Mesenchymal stem cell (in vitro differentiated cells and primary cell): ENCODE results near the gene FBXW11.
A peak's percentile ranks its signal among the peaks of the same experiment; 100 is the strongest.

Source experiments
- DNase-seq: peaks from one replicate; pipeline ENCODE4 v3.0.0-alpha.2; 2013
- H2AFZ ChIP-seq: one replicate; pipeline ENCODE4 v1.6.1; 2013; ENCODE audit warnings: low read depth, mild to moderate bottlenecking, control low read depth, inconsistent platforms, low read length, moderate library complexity
- H2AK5ac ChIP-seq: 2 replicates; pipeline ENCODE4 v1.6.1; 2013; ENCODE audit warnings: low read length, moderate library complexity, mild to moderate bottlenecking, inconsistent platforms; ENCODE audit not compliant: severe bottlenecking
- H2BK120ac ChIP-seq: one replicate; pipeline ENCODE4 v1.6.1; 2013; ENCODE audit warnings: low read depth, mild to moderate bottlenecking, inconsistent platforms, low read length, moderate library complexity
- H2BK12ac ChIP-seq, 2 experiments: one replicate each; pipeline ENCODE4 v1.6.1; 2013; ENCODE audit warnings: inconsistent platforms in 2 of 2, low read length in 2 of 2, mild to moderate bottlenecking in 2 of 2, moderate library complexity in 2 of 2, control low read depth in 1 of 2
- H2BK15ac ChIP-seq: one replicate; pipeline ENCODE4 v1.6.1; 2013; ENCODE audit warnings: mild to moderate bottlenecking, low read depth, inconsistent platforms; ENCODE audit not compliant: poor library complexity, severe bottlenecking
- H2BK5ac ChIP-seq: 2 replicates; pipeline ENCODE4 v1.6.1; 2013; ENCODE audit warnings: low read depth, mild to moderate bottlenecking, low read length, control low read depth, inconsistent platforms; ENCODE audit not compliant: poor library complexity, severe bottlenecking
- H3K14ac ChIP-seq, 2 experiments: one replicate each; pipeline ENCODE4 v1.6.1; 2013; ENCODE audit warnings: inconsistent platforms in 2 of 2, low read length in 2 of 2, control low read depth in 1 of 2, mild to moderate bottlenecking in 1 of 2, moderate library complexity in 1 of 2
- H3K18ac ChIP-seq, 2 experiments: one replicate each; pipeline ENCODE4 v1.6.1; 2013; ENCODE audit warnings: inconsistent platforms in 2 of 2, low read length in 2 of 2, control low read depth in 1 of 2, low read depth in 1 of 2, mild to moderate bottlenecking in 1 of 2
- H3K23ac ChIP-seq, 2 experiments: one replicate each; pipeline ENCODE4 v1.6.1; 2013; ENCODE audit warnings: inconsistent platforms in 2 of 2, low read length in 2 of 2, mild to moderate bottlenecking in 2 of 2, moderate library complexity in 2 of 2, control low read depth in 1 of 2
- H3K27ac ChIP-seq: 2 replicates; pipeline ENCODE4 v1.5.1; 2013; ENCODE audit warnings: mild to moderate bottlenecking, moderate library complexity, low read length, control low read depth, inconsistent platforms; ENCODE audit not compliant: poor library complexity, severe bottlenecking
- H3K27me3 ChIP-seq, 2 experiments: 2 replicates each; pipeline versions ENCODE4 v1.6.1 to v1.7.0; 2013; ENCODE audit warnings: low read length in 2 of 2, mild to moderate bottlenecking in 2 of 2, moderate library complexity in 2 of 2, control low read depth in 1 of 2, inconsistent platforms in 1 of 2; ENCODE audit not compliant: control insufficient read depth in 1 of 2, insufficient read depth in 1 of 2
- H3K36me3 ChIP-seq, 2 experiments: 2 replicates each; pipeline versions ENCODE4 v1.6.1 to v1.7.0; 2013; ENCODE audit warnings: low read length in 2 of 2, control low read depth in 1 of 2, inconsistent platforms in 1 of 2, low read depth in 1 of 2, mild to moderate bottlenecking in 1 of 2; ENCODE audit not compliant: insufficient read depth in 2 of 2, control insufficient read depth in 1 of 2
- H3K4ac ChIP-seq, 2 experiments: one replicate each; pipeline ENCODE4 v1.6.1; 2013; ENCODE audit warnings: inconsistent platforms in 2 of 2, low read length in 2 of 2, mild to moderate bottlenecking in 2 of 2, moderate library complexity in 2 of 2, control low read depth in 1 of 2, low read depth in 1 of 2
- H3K4me1 ChIP-seq: 2 replicates; pipeline ENCODE4 v1.6.1; 2013; ENCODE audit warnings: low read depth, low read length, control low read depth; ENCODE audit not compliant: control insufficient read depth, insufficient read depth
- H3K4me2 ChIP-seq: 2 replicates; pipeline ENCODE4 v1.6.1; 2013; ENCODE audit warnings: low read length, mild to moderate bottlenecking, inconsistent platforms; ENCODE audit not compliant: poor library complexity, severe bottlenecking
- H3K4me3 ChIP-seq, 2 experiments: 2 replicates each; pipeline versions ENCODE4 v1.5.1 to v1.7.0; 2013; ENCODE audit warnings: low read length in 2 of 2, mild to moderate bottlenecking in 2 of 2, control low read depth in 1 of 2, low read depth in 1 of 2; ENCODE audit not compliant: insufficient read depth in 1 of 2
- H3K79me1 ChIP-seq: replicated peaks from 2 replicates; pipeline ENCODE4 v1.6.1; 2013; ENCODE audit warnings: mild to moderate bottlenecking, control low read depth, low read length, inconsistent platforms; ENCODE audit not compliant: poor library complexity, severe bottlenecking
- H3K9ac ChIP-seq: 2 replicates; pipeline ENCODE4 v1.7.0; 2013; ENCODE audit warnings: mild to moderate bottlenecking, low read length, moderate library complexity
- H3K9me3 ChIP-seq: 2 replicates; pipeline ENCODE4 v1.7.0; 2013; ENCODE audit warnings: mild to moderate bottlenecking, low read length; ENCODE audit not compliant: control insufficient read depth
- H4K8ac ChIP-seq: one replicate; pipeline ENCODE4 v1.6.1; 2013; ENCODE audit warnings: inconsistent platforms, mild to moderate bottlenecking, low read length, moderate library complexity
- H4K91ac ChIP-seq: one replicate; pipeline ENCODE4 v1.6.1; 2013; ENCODE audit warnings: mild to moderate bottlenecking, low read length, inconsistent platforms
- WGBS: methylation state at CpG from one replicate; pipeline ENCODE4 v1.1.7; 2013; ENCODE audit warnings: mixed read lengths; 5-methylcytosine and 5-hydroxymethylcytosine counted together

The FBXW11 gene

GRCh38 chr5:171825051-171825450 is 181.4 kb downstream of the FBXW11 start:
- peaks cover 16 to 17% of the 10 kb centered on the region in 2 experiments for H3K27me3 ChIP-seq
- peaks cover 45% of the 10 kb centered on the region for H3K9me3 ChIP-seq
- no peak overlapping the region for H3K4ac ChIP-seq
- H3K23ac ChIP-seq = no peak overlapping the region
- no peak overlapping the region for H2BK120ac ChIP-seq
- H2BK12ac ChIP-seq = no peak overlapping the region
- H3K36me3 ChIP-seq = no peaks in the 10 kb centered on the region
- no peak overlapping the region for H2BK5ac ChIP-seq
- H3K18ac ChIP-seq = no peak overlapping the region
- H3K14ac ChIP-seq = no peak overlapping the region
- DNase-seq = no peak
- no peak overlapping the region for H2AK5ac ChIP-seq
- H3K4me2 ChIP-seq = no peak overlapping the region
- no peaks in the 10 kb centered on the region for H3K79me1 ChIP-seq
- H3K27ac ChIP-seq = no peak overlapping the region
- no peak overlapping the region for H4K8ac ChIP-seq
- WGBS = 95% methylated on average over 3 of the region's 3 CpGs
- no peaks in the 10 kb centered on the region for H3K4me1 ChIP-seq
- no peak overlapping the region for H3K9ac ChIP-seq
- H2BK15ac ChIP-seq = no peak overlapping the region
- peak overlapping the region in 1 of 2 experiments; percentile 32 for H3K4me3 ChIP-seq
- no peak overlapping the region for H2AFZ ChIP-seq
- H4K91ac ChIP-seq = no peak overlapping the region

- H3K4ac ChIP-seq = no peak overlapping the region
- no peak overlapping the region for H3K14ac ChIP-seq
- H3K27me3 ChIP-seq = peaks cover 27 to 30% of the 10 kb centered on the region in 2 experiments
- no peak for DNase-seq
- no peak overlapping the region for H3K27ac ChIP-seq
- H2BK5ac ChIP-seq = no peak overlapping the region
- H3K4me1 ChIP-seq = no peaks in the 10 kb centered on the region
- no peak overlapping the region for H4K8ac ChIP-seq
- no peak overlapping the region for H3K4me3 ChIP-seq
- no peaks in the 10 kb centered on the region for H3K36me3 ChIP-seq
- no peak overlapping the region for H2BK12ac ChIP-seq
- no peak overlapping the region for H4K91ac ChIP-seq
- H3K79me1 ChIP-seq = no peaks in the 10 kb centered on the region
- H2BK15ac ChIP-seq = no peak overlapping the region
- H3K9me3 ChIP-seq = peaks cover 27% of the 10 kb centered on the region
- H3K18ac ChIP-seq = no peak overlapping the region
- H2AFZ ChIP-seq = no peak overlapping the region
- no peak overlapping the region for H3K9ac ChIP-seq
- H3K23ac ChIP-seq = no peak overlapping the region
- WGBS = 56% methylated on average over 5 of the region's 5 CpGs
- H3K4me2 ChIP-seq = no peak overlapping the region
- no peak overlapping the region for H2BK120ac ChIP-seq
- no peak overlapping the region for H2AK5ac ChIP-seq
Observed at GRCh38 chr5:171823269-171823668, 183.2 kb downstream of the FBXW11 start.

GRCh38 chr5:171821286-171821685 is 185.2 kb downstream of the FBXW11 start:
- H3K27me3 ChIP-seq = peaks cover 37 to 49% of the 10 kb centered on the region in 2 experiments
- no peak overlapping the region for H2BK15ac ChIP-seq
- H3K79me1 ChIP-seq = no peaks in the 10 kb centered on the region
- H3K36me3 ChIP-seq = no peaks in the 10 kb centered on the region
- no peak overlapping the region for H3K9ac ChIP-seq
- H2BK5ac ChIP-seq = no peak overlapping the region
- 88% methylated on average over 3 of the region's 4 CpGs for WGBS
- no peak overlapping the region for H3K4ac ChIP-seq
- H4K91ac ChIP-seq = no peak overlapping the region
- H3K27ac ChIP-seq = no peak overlapping the region
- H3K14ac ChIP-seq = no peak overlapping the region
- H2AFZ ChIP-seq = no peak overlapping the region
- no peak for DNase-seq
- no peaks in the 10 kb centered on the region for H3K4me1 ChIP-seq
- H2AK5ac ChIP-seq = no peak overlapping the region
- H3K18ac ChIP-seq = no peak overlapping the region
- H2BK12ac ChIP-seq = no peak overlapping the region
- no peak overlapping the region for H3K23ac ChIP-seq
- H3K4me2 ChIP-seq = no peak overlapping the region
- H3K4me3 ChIP-seq = no peak overlapping the region
- peaks cover 22% of the 10 kb centered on the region for H3K9me3 ChIP-seq
- no peak overlapping the region for H2BK120ac ChIP-seq
- no peak overlapping the region for H4K8ac ChIP-seq

- Histone ChIP-seq H2BK12ac (no peak overlapping the region), H2AK5ac (no peak overlapping the region), H3K4me3 (no peak overlapping the region), H2BK15ac (no peak overlapping the region), H3K79me1 (no peaks in the 10 kb centered on the region), H3K27ac (no peak overlapping the region), H3K9ac (no peak overlapping the region), H3K18ac (no peak overlapping the region), H3K4me1 (no peaks in the 10 kb centered on the region), H4K8ac (no peak overlapping the region), H2BK5ac (no peak overlapping the region), H3K27me3 (peaks cover 39 to 49% of the 10 kb centered on the region in 2 experiments), H3K14ac (no peak overlapping the region), H3K4me2 (no peak overlapping the region), H2AFZ (no peak overlapping the region), H3K4ac (no peak overlapping the region), H2BK120ac (no peak overlapping the region), H3K9me3 (peaks cover 22% of the 10 kb centered on the region), H3K36me3 (no peaks in the 10 kb centered on the region), H4K91ac (no peak overlapping the region), H3K23ac (no peak overlapping the region)
- 87% methylated on average over 8 of the region's 11 CpGs for WGBS
- no peak for DNase-seq
Observed at GRCh38 chr5:171820561-171820960, 185.9 kb downstream of the FBXW11 start.
